SH-SY5Y (cell line): ENCODE results near the gene JCAD.

ENCODE experiments used
- GATA2 ChIP-seq: IDR thresholded peaks from 2 replicates; pipeline ENCODE4 v1.6.1; 2011; ENCODE audit warnings: mild to moderate bottlenecking, low read depth, low read length
- GATA3 ChIP-seq: IDR thresholded peaks from 2 replicates; pipeline ENCODE4 v1.6.1; 2011; ENCODE audit warnings: low read depth, mild to moderate bottlenecking, low read length, moderate library complexity

- TF ChIP-seq GATA3 (no peak), GATA2 (no peak)
These were observed 40.9 kb downstream of the JCAD start for GRCh38 chr10:30018496-30018895.
